Pericardium fibroblast (primary cell): Measurements from ENCODE around the gene MALSU1. TPM values are rescaled to one million over a fixed set of nuclear protein-coding genes. Genes with fewer than 3 reads are reported as not detected.

ENCODE experiments used
- total RNA-seq: library from RNA; depleted of rRNA; stranded (reverse); fragments of >200 nt; gene quantifications from 2 replicates; pipeline ENCODE4 v1.2.3, GENCODE V29; 2015

MALSU1 gene
- 28.3 and 62.8 TPM in 2 replicates for total RNA-seq

GRCh38 chr7:23298885-23299769 lies at the start of gene MALSU1:
MALSU1 (plus strand) TSS chr7:23299339; CDS start chr7:23299353, 14 bp downstream.

Other genes starting within 250 kb of the MALSU1 start
- gene KLHL7, start 193.6 kb upstream of the MALSU1 start, total RNA-seq = 18.6 and 26.8 TPM in 2 replicates
- 15.6 and 29.2 TPM in 2 replicates for gene NUP42, start 117.3 kb upstream of the MALSU1 start, total RNA-seq
- 135 and 182 TPM in 2 replicates for gene GPNMB, start 52.6 kb upstream of the MALSU1 start, total RNA-seq
- gene IGF2BP3, start 171.2 kb downstream of the MALSU1 start, total RNA-seq = 23.1 and 34.3 TPM in 2 replicates
- 9.4 and 21.7 TPM in 2 replicates for gene TRA2A, start 232.6 kb downstream of the MALSU1 start, total RNA-seq